IPS-20b (cell line): ENCODE results near the gene TEAD1.
A peak's percentile ranks its signal among the peaks of the same experiment; 100 is the strongest.

Source experiments
- H3K27ac ChIP-seq: one replicate; pipeline ENCODE4 v1.5.1; 2013; ENCODE audit warnings: low read length
- H3K27me3 ChIP-seq: 2 replicates; pipeline ENCODE4 v1.6.1; 2013; ENCODE audit warnings: mild to moderate bottlenecking, low read length, inconsistent platforms; ENCODE audit not compliant: insufficient read depth
- H3K36me3 ChIP-seq: 2 replicates; pipeline ENCODE4 v1.6.1; 2013; ENCODE audit warnings: low read depth, mild to moderate bottlenecking, inconsistent platforms, low read length, moderate library complexity; ENCODE audit not compliant: insufficient read depth
- H3K4me1 ChIP-seq: 2 replicates; pipeline ENCODE4 v1.6.1; 2013; ENCODE audit warnings: mild to moderate bottlenecking, control low read depth, inconsistent platforms, low read length, moderate library complexity; ENCODE audit not compliant: insufficient read depth
- H3K4me3 ChIP-seq: 2 replicates; pipeline ENCODE4 v1.5.1; 2013; ENCODE audit warnings: mild to moderate bottlenecking, low read length, inconsistent platforms
- H3K9ac ChIP-seq: 2 replicates; pipeline ENCODE4 v1.6.1; 2013; ENCODE audit warnings: low read depth, mild to moderate bottlenecking, inconsistent platforms, low read length, moderate library complexity
- H3K9me3 ChIP-seq: 2 replicates; pipeline ENCODE4 v1.6.1; 2013; ENCODE audit warnings: mild to moderate bottlenecking, low read depth, low read length, inconsistent platforms; ENCODE audit not compliant: insufficient read depth

The TEAD1 gene

GRCh38 chr11:12800032-12800671, 125.9 kb downstream of the TEAD1 start:
- H3K27me3 ChIP-seq: no peaks in the 10 kb centered on the region
- peak overlapping the region; percentile 55 for H3K27ac ChIP-seq
- H3K36me3 ChIP-seq: peaks cover 9% of the 10 kb centered on the region
- peaks cover 61% of the 10 kb centered on the region for H3K4me1 ChIP-seq
- H3K9ac ChIP-seq: peak overlapping the region; percentile 23; the same call in 1 of the 2 replicates
- peak overlapping the region; percentile 7; the same call in 1 of the 2 replicates for H3K4me3 ChIP-seq
- H3K9me3 ChIP-seq: no peaks in the 10 kb centered on the region

- H3K4me3 ChIP-seq: peak overlapping the region; percentile 7; the same call in 1 of the 2 replicates
- H3K4me1 ChIP-seq: peaks cover 61% of the 10 kb centered on the region
- peak overlapping the region; percentile 23; the same call in 1 of the 2 replicates for H3K9ac ChIP-seq
- H3K27ac ChIP-seq: peak overlapping the region; percentile 55
- H3K36me3 ChIP-seq: peaks cover 2% of the 10 kb centered on the region; the same call in 1 of the 2 replicates
- no peaks in the 10 kb centered on the region for H3K9me3 ChIP-seq
- no peaks in the 10 kb centered on the region for H3K27me3 ChIP-seq
These were observed 126.7 kb downstream of the TEAD1 start for GRCh38 chr11:12800871-12801270.

GRCh38 chr11:12801976-12802375, 127.8 kb downstream of the TEAD1 start:
- Histone ChIP-seq H3K4me3 (no peak overlapping the region), H3K9me3 (no peaks in the 10 kb centered on the region), H3K9ac (no peak overlapping the region), H3K36me3 (no peaks in the 10 kb centered on the region), H3K27ac (no peak overlapping the region), H3K4me1 (peaks cover 67% of the 10 kb centered on the region), H3K27me3 (no peaks in the 10 kb centered on the region)

- Histone ChIP-seq H3K4me1 (peaks cover 73% of the 10 kb centered on the region), H3K9ac (peak overlapping the region; percentile 35; the same call in 1 of the 2 replicates), H3K9me3 (no peaks in the 10 kb centered on the region), H3K27ac (peak overlapping the region; percentile 8), H3K4me3 (no peak overlapping the region), H3K36me3 (no peaks in the 10 kb centered on the region), H3K27me3 (no peaks in the 10 kb centered on the region)
These were observed 128.3 kb downstream of the TEAD1 start for GRCh38 chr11:12802418-12803085.

- Histone ChIP-seq H3K9ac (peak overlapping the region; percentile 35), H3K4me1 (peaks cover 76% of the 10 kb centered on the region), H3K9me3 (no peaks in the 10 kb centered on the region), H3K36me3 (no peaks in the 10 kb centered on the region), H3K27ac (no peak overlapping the region), H3K27me3 (no peaks in the 10 kb centered on the region), H3K4me3 (no peak overlapping the region)
These were observed 129.0 kb downstream of the TEAD1 start for GRCh38 chr11:12803086-12803826.

GRCh38 chr11:12806113-12806512, 131.9 kb downstream of the TEAD1 start:
- no peaks in the 10 kb centered on the region for H3K36me3 ChIP-seq
- no peak overlapping the region for H3K4me3 ChIP-seq
- H3K9me3 ChIP-seq: no peaks in the 10 kb centered on the region
- no peak overlapping the region for H3K27ac ChIP-seq
- no peaks in the 10 kb centered on the region for H3K27me3 ChIP-seq
- peaks cover 58% of the 10 kb centered on the region for H3K4me1 ChIP-seq
- H3K9ac ChIP-seq: no peak overlapping the region

- Histone ChIP-seq H3K4me3 (no peak overlapping the region), H3K27me3 (no peaks in the 10 kb centered on the region), H3K27ac (no peak overlapping the region), H3K36me3 (no peaks in the 10 kb centered on the region), H3K9ac (no peak overlapping the region), H3K4me1 (peaks cover 43% of the 10 kb centered on the region), H3K9me3 (no peaks in the 10 kb centered on the region)
These were observed 133.4 kb downstream of the TEAD1 start for GRCh38 chr11:12807621-12808020.

GRCh38 chr11:12808519-12808918, 134.3 kb downstream of the TEAD1 start:
- Histone ChIP-seq H3K4me3 (no peak overlapping the region), H3K9me3 (no peaks in the 10 kb centered on the region)

GRCh38 chr11:12809364-12809763, 135.1 kb downstream of the TEAD1 start:
- Histone ChIP-seq H3K9me3 (no peaks in the 10 kb centered on the region), H3K36me3 (no peaks in the 10 kb centered on the region), H3K9ac (no peak overlapping the region), H3K4me1 (peaks cover 27% of the 10 kb centered on the region; the same call in 1 of the 2 replicates), H3K27me3 (no peaks in the 10 kb centered on the region), H3K4me3 (no peak overlapping the region), H3K27ac (no peak overlapping the region)

More at GRCh38 chr11:12808519-12808918, 134.3 kb downstream of the TEAD1 start:
- Histone ChIP-seq H3K4me1 (peaks cover 34% of the 10 kb centered on the region), H3K36me3 (no peaks in the 10 kb centered on the region), H3K9ac (no peak overlapping the region), H3K27ac (no peak overlapping the region), H3K27me3 (no peaks in the 10 kb centered on the region)

GRCh38 chr11:12809864-12810567, 135.8 kb downstream of the TEAD1 start:
- peaks cover 28% of the 10 kb centered on the region; the same call in 1 of the 2 replicates for H3K4me1 ChIP-seq
- no peak overlapping the region for H3K27ac ChIP-seq

GRCh38 chr11:12810568-12810894, 136.3 kb downstream of the TEAD1 start:
- no peaks in the 10 kb centered on the region for H3K36me3 ChIP-seq
- no peak overlapping the region for H3K4me3 ChIP-seq
- H3K27me3 ChIP-seq: no peaks in the 10 kb centered on the region
- peaks cover 33% of the 10 kb centered on the region; the same call in 1 of the 2 replicates for H3K4me1 ChIP-seq
- H3K27ac ChIP-seq: no peak overlapping the region
- H3K9me3 ChIP-seq: no peaks in the 10 kb centered on the region
- H3K9ac ChIP-seq: no peak overlapping the region

More at GRCh38 chr11:12809864-12810567, 135.8 kb downstream of the TEAD1 start:
- no peaks in the 10 kb centered on the region for H3K36me3 ChIP-seq
- no peaks in the 10 kb centered on the region for H3K9me3 ChIP-seq
- no peak overlapping the region for H3K9ac ChIP-seq
- no peaks in the 10 kb centered on the region for H3K27me3 ChIP-seq
- no peak overlapping the region for H3K4me3 ChIP-seq
